ENCODE results near the gene GNAO1.
A peak's percentile ranks its signal among the peaks of the same experiment; 100 is the strongest.

GNAO1 gene

DNA sequence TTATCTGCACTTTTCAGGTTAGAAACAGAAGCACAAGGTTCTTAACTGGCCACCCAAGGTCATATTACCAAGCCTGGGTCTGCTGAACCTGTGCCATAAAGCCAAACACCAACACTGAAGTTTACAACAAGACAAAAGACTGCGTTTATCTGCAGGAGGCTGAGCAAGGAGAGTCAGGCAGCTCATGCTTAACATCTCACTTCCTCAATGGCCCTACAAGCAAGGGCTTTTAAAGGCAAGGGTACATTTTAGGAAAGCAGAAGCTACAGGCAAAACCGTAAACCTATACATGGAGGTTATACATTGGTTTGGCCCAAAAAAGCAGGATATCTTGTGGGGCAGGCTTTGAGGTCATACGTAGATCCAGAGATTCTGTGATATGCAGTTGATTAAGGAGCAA is 91.2 kb downstream of the GNAO1 start:
- DNase-seq (ENCODE audit: low spot score in 2 of 2) = peak in 1 of 2 experiments; percentile 26
- Histone ChIP-seq H3K36me3 (replicated peaks) (no peaks in the 10 kb centered on the region), H3K4me3 (no peak overlapping the region), H3K4me1 (peaks cover 27% of the 10 kb centered on the region), H3K27me3 (ENCODE audit: low read depth) (no peaks in the 10 kb centered on the region), H3K9me3 (no peaks in the 10 kb centered on the region)
- in situ Hi-C loops (cut with MboI; ENCODE audit: low sequenced_read_pairs) = no loop called here

GRCh38 chr16:56284521-56284920 is 93.2 kb downstream of the GNAO1 start:
- Histone ChIP-seq H3K4me1 (peaks cover 28% of the 10 kb centered on the region), H3K36me3 (replicated peaks) (no peaks in the 10 kb centered on the region), H3K9me3 (no peaks in the 10 kb centered on the region), H3K27me3 (ENCODE audit: low read depth) (no peaks in the 10 kb centered on the region), H3K4me3 (no peak overlapping the region)
- in situ Hi-C loops (cut with MboI; ENCODE audit: low sequenced_read_pairs) = no loop called here
- no peak for DNase-seq (ENCODE audit: low spot score in 2 of 2)

GRCh38 chr16:56286809-56287208 is 95.5 kb downstream of the GNAO1 start:
- no peaks in the 10 kb centered on the region for H3K27me3 ChIP-seq (ENCODE audit: low read depth)
- peaks cover 20% of the 10 kb centered on the region for H3K4me1 ChIP-seq
- DNase-seq (ENCODE audit: low spot score in 2 of 2) = no peak
- no peaks in the 10 kb centered on the region for H3K9me3 ChIP-seq
- no peaks in the 10 kb centered on the region for H3K36me3 ChIP-seq (replicated peaks)
- in situ Hi-C loops (cut with MboI; ENCODE audit: low sequenced_read_pairs) = no loop called here
- H3K4me3 ChIP-seq = no peak overlapping the region

DNA sequence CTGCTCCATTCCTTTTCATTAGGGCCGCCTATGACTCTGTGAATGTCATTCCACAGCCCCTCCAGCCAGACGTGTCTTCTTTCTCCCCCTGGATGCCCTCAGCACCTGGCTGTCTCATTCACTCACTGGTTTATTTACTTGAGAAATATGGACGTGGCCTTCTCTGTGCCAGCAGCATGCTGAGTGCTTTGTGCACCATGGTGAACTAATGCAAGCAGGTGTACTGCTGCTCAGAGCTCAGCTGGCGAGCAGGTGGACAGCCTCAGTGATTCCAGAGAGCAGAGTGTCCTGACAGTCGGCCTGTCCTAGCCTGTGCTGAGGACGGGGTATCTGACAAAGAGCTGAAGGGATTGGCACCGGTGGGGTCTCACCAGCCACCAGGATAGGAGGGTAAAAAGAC is 96.7 kb downstream of the GNAO1 start:
- H3K36me3 ChIP-seq (replicated peaks) = no peaks in the 10 kb centered on the region
- in situ Hi-C loops (cut with MboI; ENCODE audit: low sequenced_read_pairs) = no loop called here
- H3K4me3 ChIP-seq = no peak overlapping the region
- H3K9me3 ChIP-seq = no peaks in the 10 kb centered on the region
- peaks cover 8% of the 10 kb centered on the region for H3K4me1 ChIP-seq
- DNase-seq (ENCODE audit: low spot score in 2 of 2) = no peak
- H3K27me3 ChIP-seq (ENCODE audit: low read depth) = no peaks in the 10 kb centered on the region

DNA sequence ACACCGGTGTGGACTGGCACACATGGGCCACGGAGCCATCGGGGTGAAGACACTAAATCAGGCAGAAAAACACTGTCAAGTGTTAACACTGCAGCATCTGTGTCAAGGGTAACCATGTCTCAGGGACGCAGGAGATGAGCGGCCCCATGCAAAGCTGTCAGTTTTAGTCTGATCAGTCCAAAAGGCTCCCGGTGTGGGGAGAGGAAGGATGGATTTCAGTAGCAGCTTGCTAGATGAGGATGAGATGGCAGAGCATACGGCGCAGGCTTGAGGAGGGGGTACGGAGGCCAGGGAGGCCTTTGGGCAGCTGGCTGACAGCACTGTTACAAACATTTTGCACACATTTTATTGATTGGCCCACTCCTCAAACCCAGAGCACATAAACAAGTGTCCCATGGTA is 98.1 kb downstream of the GNAO1 start:
- H3K27me3 ChIP-seq (ENCODE audit: low read depth) = no peaks in the 10 kb centered on the region
- DNase-seq (ENCODE audit: low spot score in 2 of 2) = no peak
- H3K36me3 ChIP-seq (replicated peaks) = no peaks in the 10 kb centered on the region
- in situ Hi-C loops (cut with MboI; ENCODE audit: low sequenced_read_pairs) = no loop called here
- H3K4me3 ChIP-seq = no peak overlapping the region
- no peaks in the 10 kb centered on the region for H3K9me3 ChIP-seq
- H3K4me1 ChIP-seq = 0 out of 2 replicates have a peak, but pooled peaks cover 4% of the 10 kb centered on the region

- H3K4me3 ChIP-seq = no peak overlapping the region
- in situ Hi-C loops (cut with MboI; ENCODE audit: low sequenced_read_pairs) = no loop called here
- no peaks in the 10 kb centered on the region for H3K36me3 ChIP-seq (replicated peaks)
- peak; percentile 24 for DNase-seq (ENCODE audit: low spot score in 2 of 2)
- 0 out of 2 replicates have a peak, but pooled peaks cover 4% of the 10 kb centered on the region for H3K4me1 ChIP-seq
- H3K9me3 ChIP-seq = no peaks in the 10 kb centered on the region
- H3K27me3 ChIP-seq (ENCODE audit: low read depth) = no peaks in the 10 kb centered on the region
These were observed 98.6 kb downstream of the GNAO1 start for GRCh38 chr16:56289862-56290261.

DNA sequence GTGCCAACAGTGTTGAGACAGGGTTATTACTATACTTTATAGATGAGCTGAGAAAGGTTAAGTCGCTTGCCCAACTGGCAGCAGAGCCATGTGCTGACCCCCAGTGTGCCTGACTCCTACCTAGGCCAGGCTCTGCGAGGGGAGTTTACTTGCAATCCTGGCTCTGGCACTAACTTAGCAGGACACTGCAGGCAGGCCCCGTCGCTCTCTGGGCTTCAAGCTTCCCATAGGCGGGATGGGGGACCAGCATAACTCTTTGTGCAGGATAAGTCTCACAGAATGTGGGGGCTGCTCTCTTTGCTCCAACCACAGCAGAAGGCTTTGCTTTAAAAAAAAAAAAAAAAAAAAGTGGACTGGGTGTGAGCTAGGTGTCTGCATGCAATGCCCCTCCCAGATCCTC is 102.7 kb downstream of the GNAO1 start:
- no peaks in the 10 kb centered on the region for H3K27me3 ChIP-seq (ENCODE audit: low read depth)
- peaks cover 16% of the 10 kb centered on the region for H3K4me1 ChIP-seq
- no peaks in the 10 kb centered on the region for H3K36me3 ChIP-seq (replicated peaks)
- H3K9me3 ChIP-seq = no peaks in the 10 kb centered on the region
- no peak for DNase-seq (ENCODE audit: low spot score in 2 of 2)
- H3K4me3 ChIP-seq = no peak overlapping the region
- in situ Hi-C loops (cut with MboI; ENCODE audit: low sequenced_read_pairs) = no loop called here

- in situ Hi-C loops (cut with MboI; ENCODE audit: low sequenced_read_pairs) = no loop called here
- Histone ChIP-seq H3K9me3 (no peaks in the 10 kb centered on the region), H3K36me3 (replicated peaks) (no peaks in the 10 kb centered on the region), H3K4me3 (no peak overlapping the region), H3K27me3 (ENCODE audit: low read depth) (no peaks in the 10 kb centered on the region), H3K4me1 (peaks cover 19% of the 10 kb centered on the region)
- DNase-seq (ENCODE audit: low spot score in 2 of 2) = no peak
These were observed 103.3 kb downstream of the GNAO1 start for GRCh38 chr16:56294579-56294978.

- Histone ChIP-seq H3K9me3 (no peaks in the 10 kb centered on the region), H3K4me3 (no peak overlapping the region), H3K4me1 (peaks cover 23% of the 10 kb centered on the region), H3K36me3 (replicated peaks) (no peaks in the 10 kb centered on the region), H3K27me3 (ENCODE audit: low read depth) (no peaks in the 10 kb centered on the region)
- DNase-seq (ENCODE audit: low spot score in 2 of 2) = no peak
- in situ Hi-C loops (cut with MboI; ENCODE audit: low sequenced_read_pairs) = no loop called here
These were observed 103.9 kb downstream of the GNAO1 start for GRCh38 chr16:56295059-56295665.

DNA sequence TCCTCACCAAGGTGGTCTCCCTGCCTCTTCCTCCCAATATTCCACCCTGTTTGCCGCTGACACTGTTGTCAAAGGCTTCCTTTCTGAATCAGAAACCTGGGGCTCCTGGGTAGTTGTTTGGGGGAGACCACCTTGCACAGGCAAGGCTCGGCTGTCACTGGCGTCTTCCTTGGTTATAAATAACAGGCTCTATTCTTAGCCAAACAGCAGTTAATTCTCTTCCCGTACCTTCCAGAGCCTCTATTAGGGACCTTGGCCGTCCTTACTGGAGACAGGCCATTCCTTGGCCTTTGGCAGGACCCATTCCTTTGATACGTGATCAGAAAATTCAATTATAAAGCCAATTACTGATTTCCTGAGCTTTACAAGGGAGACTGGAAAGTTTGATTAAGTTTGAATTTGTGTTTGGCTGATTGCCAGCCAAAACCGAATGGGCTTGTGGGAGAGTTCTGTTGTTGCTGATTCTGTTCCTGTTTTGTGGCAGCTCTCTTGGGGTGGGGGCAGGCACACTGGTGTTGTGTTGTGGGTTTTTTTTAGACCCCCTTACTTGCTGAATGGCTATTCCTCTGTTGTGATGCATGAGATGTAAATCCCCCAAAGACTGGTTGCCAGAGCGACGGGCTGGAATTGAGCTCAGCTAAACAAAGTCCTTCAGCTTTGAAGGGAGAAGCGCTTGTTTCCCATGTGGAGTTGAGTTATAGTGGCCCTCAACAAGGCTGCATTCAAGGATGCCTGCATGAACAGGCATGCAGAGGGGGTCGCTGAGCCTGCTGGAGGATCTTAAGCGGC is 104.6 kb downstream of the GNAO1 start:
- DNase-seq (ENCODE audit: low spot score in 2 of 2) = peak in 1 of 2 experiments; percentile 47
- in situ Hi-C loops (cut with MboI; ENCODE audit: low sequenced_read_pairs) = no loop called here
- H3K36me3 ChIP-seq (replicated peaks) = no peaks in the 10 kb centered on the region
- peaks cover 31% of the 10 kb centered on the region for H3K4me1 ChIP-seq
- no peaks in the 10 kb centered on the region for H3K9me3 ChIP-seq
- no peaks in the 10 kb centered on the region for H3K27me3 ChIP-seq (ENCODE audit: low read depth)
- no peak overlapping the region for H3K4me3 ChIP-seq

DNA sequence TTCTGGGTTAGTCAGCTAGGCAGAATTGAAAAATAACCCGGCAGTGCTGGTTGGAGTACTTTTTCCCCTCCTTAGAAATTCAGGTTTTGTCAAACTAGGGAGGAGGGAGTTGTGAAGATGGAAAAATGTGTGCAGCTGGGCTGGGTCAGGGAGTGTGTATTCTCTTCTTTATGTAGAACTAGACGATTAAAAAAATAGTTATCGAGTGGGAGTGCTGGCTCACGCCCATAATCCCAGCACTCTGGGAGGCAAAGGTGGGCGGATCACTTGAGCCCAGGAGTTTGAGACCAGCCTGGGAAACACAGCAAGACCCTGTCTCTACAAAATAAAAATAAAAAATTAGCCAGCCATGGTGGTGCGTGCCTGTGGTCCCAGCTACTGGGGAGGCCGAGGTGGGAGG is 106.4 kb downstream of the GNAO1 start:
- no peak for DNase-seq (ENCODE audit: low spot score in 2 of 2)
- Histone ChIP-seq H3K4me3 (no peak overlapping the region), H3K27me3 (ENCODE audit: low read depth) (no peaks in the 10 kb centered on the region), H3K4me1 (peaks cover 37% of the 10 kb centered on the region), H3K36me3 (replicated peaks) (no peaks in the 10 kb centered on the region), H3K9me3 (no peaks in the 10 kb centered on the region)
- in situ Hi-C loops (cut with MboI; ENCODE audit: low sequenced_read_pairs) = no loop called here

- H3K4me3 ChIP-seq = no peak overlapping the region
- no peak for DNase-seq (ENCODE audit: low spot score in 2 of 2)
- H3K27me3 ChIP-seq (ENCODE audit: low read depth) = no peaks in the 10 kb centered on the region
- peaks cover 37% of the 10 kb centered on the region for H3K4me1 ChIP-seq
- in situ Hi-C loops (cut with MboI; ENCODE audit: low sequenced_read_pairs) = no loop called here
- no peaks in the 10 kb centered on the region for H3K9me3 ChIP-seq
- H3K36me3 ChIP-seq (replicated peaks) = no peaks in the 10 kb centered on the region
These were observed 106.8 kb downstream of the GNAO1 start for GRCh38 chr16:56298116-56298515.

DNA sequence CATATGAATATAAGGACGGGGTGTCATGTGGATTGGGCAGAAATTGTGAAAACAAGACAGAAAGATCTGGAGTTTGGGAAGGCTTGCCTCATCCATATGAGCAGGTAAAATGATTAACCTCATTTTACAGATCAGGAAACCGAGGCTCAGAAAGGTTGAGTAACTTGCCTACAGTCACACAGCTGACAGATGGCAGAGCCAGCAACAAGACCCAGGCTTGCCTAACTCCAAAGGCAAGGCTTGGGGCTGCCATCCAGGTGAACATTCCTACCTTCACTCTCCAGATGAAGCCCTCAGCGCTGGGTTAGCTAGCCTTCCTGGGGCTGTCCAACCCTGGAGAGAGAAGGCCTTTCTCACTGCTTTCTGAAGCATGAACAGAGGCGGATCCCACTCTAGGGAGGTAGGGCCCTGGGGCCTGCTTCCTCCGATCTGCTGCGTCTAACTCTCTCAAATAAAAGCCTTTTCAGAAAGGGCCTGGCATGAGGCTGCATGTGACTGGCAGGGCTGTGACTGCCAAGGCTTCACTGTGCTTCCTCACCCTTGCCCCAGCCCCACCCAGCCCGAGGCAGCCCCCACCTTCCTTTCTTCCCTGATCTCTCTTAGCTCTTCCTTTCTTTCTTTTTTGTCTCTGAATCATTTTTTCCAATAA is 107.8 kb downstream of the GNAO1 start:
- in situ Hi-C loops (cut with MboI; ENCODE audit: low sequenced_read_pairs) = no loop called here
- H3K4me1 ChIP-seq = peaks cover 37% of the 10 kb centered on the region
- no peak overlapping the region for H3K4me3 ChIP-seq
- no peaks in the 10 kb centered on the region for H3K27me3 ChIP-seq (ENCODE audit: low read depth)
- H3K36me3 ChIP-seq (replicated peaks) = no peaks in the 10 kb centered on the region
- no peaks in the 10 kb centered on the region for H3K9me3 ChIP-seq
- DNase-seq (ENCODE audit: low spot score in 2 of 2) = no peak

DNA sequence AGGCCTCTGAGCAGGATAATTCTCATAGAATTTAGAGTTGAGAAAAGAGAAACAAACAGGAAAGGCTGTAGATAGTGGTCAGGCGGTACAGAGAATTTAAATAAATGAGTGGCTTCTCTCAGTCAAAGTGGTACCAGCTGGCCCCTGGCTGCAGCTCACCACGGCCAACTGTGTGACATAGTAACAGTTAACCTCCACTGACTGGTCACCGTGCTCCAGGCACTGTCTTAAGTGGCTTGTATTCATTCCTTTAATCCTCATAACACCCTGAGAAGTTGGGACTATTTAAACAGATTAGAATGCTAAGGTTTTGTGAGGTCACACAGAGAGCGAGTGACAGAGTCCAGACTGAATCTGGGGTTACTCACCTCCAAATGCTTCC is 108.9 kb downstream of the GNAO1 start:
- H3K36me3 ChIP-seq (replicated peaks) = no peaks in the 10 kb centered on the region
- H3K4me3 ChIP-seq = no peak overlapping the region
- in situ Hi-C loops (cut with MboI; ENCODE audit: low sequenced_read_pairs) = loop anchor here (25.0 kb wide), 2 partner anchors 263 to 588 kb away; no protein-coding TSS in a partner anchor
- no peaks in the 10 kb centered on the region for H3K27me3 ChIP-seq (ENCODE audit: low read depth)
- H3K4me1 ChIP-seq = peaks cover 37% of the 10 kb centered on the region
- DNase-seq (ENCODE audit: low spot score in 2 of 2) = peak; percentile 50 to 52
- no peaks in the 10 kb centered on the region for H3K9me3 ChIP-seq

Data from HAP-1 (cell line).